Measurements from ENCODE around the gene C9orf152. TPM values are rescaled to one million over a fixed set of nuclear protein-coding genes. Genes with fewer than 3 reads are reported as not detected.

The C9orf152 gene
- total and polyA plus RNA-seq, 2 of the 13 experiments (the other 11 are each of a cell fraction or from before 2014, with no cell fraction given): 0.24 to 0.48 TPM

- TF ChIP-seq SRSF4 (IDR thresholded peaks at IDR 0.05; ENCODE audit: low read depth, low read length, poor library complexity, severe bottlenecking) (no peak), PRPF4 (IDR thresholded peaks at IDR 0.05; ENCODE audit: low read depth, low read length, poor library complexity, severe bottlenecking) (no peak), SCMH1 (CRISPR knock-in tag; IDR thresholded peaks at IDR 0.05; ENCODE audit: borderline replicate concordance) (no peak), MBNL3 (CRISPR knock-in tag; conservative IDR thresholded peaks at IDR 0.05) (no peak), ZFP37 (CRISPR knock-in tag; IDR thresholded peaks at IDR 0.05; ENCODE audit: borderline replicate concordance) (no peak; the same call in 1 of the 2 replicates), YY1 (IDR thresholded peaks at IDR 0.05; ENCODE audit: insufficient read depth, insufficient replicate concordance, low read depth, low read length) (peak; percentile 52), ZNF589 (CRISPR knock-in tag; conservative IDR thresholded peaks at IDR 0.05) (no peak; the same call in 1 of the 2 replicates), AHDC1 (CRISPR knock-in tag; IDR thresholded peaks at IDR 0.05; ENCODE audit: borderline replicate concordance) (0 out of 2 replicates have a peak, but pooled peaks have one; percentile 34), TCF12 (IDR thresholded peaks at IDR 0.05) (no peak), TCF12 (CRISPR knock-in tag; IDR thresholded peaks at IDR 0.05) (no peak), KMT2B (CRISPR knock-in tag; IDR thresholded peaks at IDR 0.05) (peak; percentile 65; the same call in 1 of the 2 replicates), HMGXB3 (CRISPR knock-in tag; IDR thresholded peaks at IDR 0.05; ENCODE audit: borderline replicate concordance) (no peak), AKNA (CRISPR knock-in tag; IDR thresholded peaks at IDR 0.05; ENCODE audit: borderline replicate concordance) (no peak)
Measured at GRCh38 chr9:110256380-110257096, 48.6 kb upstream of the C9orf152 start, which contains the start of gene TXN (continued).

Data from HepG2 (cell line).